Karpas-422 (cell line): Measurements from ENCODE around the gene RELL1. TPM values are rescaled to one million over a fixed set of nuclear protein-coding genes. Genes with fewer than 3 reads are reported as not detected.

Experiments used
- DNase-seq: peaks from one replicate; pipeline ENCODE4 v3.0.0-alpha.2; 2015
- H2AFZ ChIP-seq: fragments of 200-600 bp; sonication (generic); 2 replicates; pipeline ENCODE4 v1.6.1; 2014; ENCODE audit warnings: antibody characterized with exemption, low read length, mixed read lengths
- H3K27ac ChIP-seq: fragments of 200-600 bp; sonication (generic); 2 replicates; pipeline ENCODE4 v1.5.1; 2014; ENCODE audit warnings: mild to moderate bottlenecking, low read length, moderate library complexity
- H3K27me3 ChIP-seq: fragments of 200-600 bp; sonication (generic); 2 replicates; pipeline ENCODE4 v1.6.1; 2014; ENCODE audit warnings: low read length, mixed read lengths
- H3K36me3 ChIP-seq: fragments of 200-600 bp; sonication (generic); 2 replicates; pipeline ENCODE4 v1.6.1; 2014; ENCODE audit warnings: low read length, mixed read lengths; ENCODE audit not compliant: insufficient read depth
- H3K4me1 ChIP-seq: fragments of 200-600 bp; sonication (generic); 2 replicates; pipeline ENCODE4 v1.6.1; 2014; ENCODE audit warnings: mild to moderate bottlenecking, low read length, mixed read lengths
- H3K4me2 ChIP-seq: fragments of 200-600 bp; sonication (generic); 2 replicates; pipeline ENCODE4 v1.6.1; 2014; ENCODE audit warnings: low read length, low read depth, mild to moderate bottlenecking; ENCODE audit not compliant: poor library complexity, severe bottlenecking
- H3K4me3 ChIP-seq: fragments of 200-600 bp; sonication (generic); 2 replicates; pipeline ENCODE4 v1.5.1; 2014; ENCODE audit warnings: mild to moderate bottlenecking, antibody characterized with exemption, low read length, mixed read lengths
- H3K79me2 ChIP-seq: fragments of 200-600 bp; sonication (generic); 2 replicates; pipeline ENCODE4 v1.6.1; 2014; ENCODE audit warnings: mild to moderate bottlenecking, low read length, mixed read lengths
- H3K9ac ChIP-seq: fragments of 200-600 bp; sonication (generic); 2 replicates; pipeline ENCODE4 v1.6.0; 2014; ENCODE audit warnings: low read length
- H3K9me2 ChIP-seq: fragments of 200-600 bp; sonication (generic), shearing (Covaris generic); replicated peaks from 2 replicates; pipeline ENCODE4 v1.6.0; 2014; ENCODE audit warnings: mild to moderate bottlenecking, low read length, moderate library complexity; ENCODE audit not compliant: insufficient read depth
- H3K9me3 ChIP-seq: fragments of 300-700, 200-600 bp; sonication (generic); 2 replicates; pipeline ENCODE4 v1.6.1; 2014; ENCODE audit warnings: low read length, mixed read lengths
- H4K20me1 ChIP-seq: fragments of 200-600 bp; sonication (generic); 2 replicates; pipeline ENCODE4 v1.6.1; 2014; ENCODE audit warnings: mild to moderate bottlenecking, antibody characterized with exemption, low read length, low read depth; ENCODE audit not compliant: insufficient read depth
- total RNA-seq: library from RNA; depleted of rRNA; stranded (reverse); fragments of >200 nt; shearing (Covaris generic); gene quantifications from 2 replicates; pipeline ENCODE4 v1.2.3, GENCODE V29; 2014; ENCODE audit warnings: low replicate concordance

Gene RELL1
- total RNA-seq, 1 experiment from 2014 or later = 0.60 TPM

DNA sequence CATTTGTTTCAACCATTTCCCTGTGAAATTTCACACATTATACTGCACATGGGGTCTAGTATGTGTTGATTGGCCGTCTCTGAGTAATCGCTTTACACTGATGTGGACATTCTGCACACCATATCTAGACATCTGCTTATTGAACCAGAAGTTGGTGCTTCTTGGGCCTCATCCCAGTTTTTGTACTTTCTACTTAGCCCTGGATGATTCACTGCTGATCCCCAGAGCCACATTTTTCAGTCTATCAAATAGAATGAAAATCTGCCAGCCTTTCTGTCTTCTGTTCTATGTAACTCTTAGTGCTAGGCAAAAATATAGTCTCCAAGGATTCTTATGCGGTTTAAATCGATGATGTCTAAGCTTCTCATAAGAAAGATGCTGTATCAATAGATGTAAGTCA lies 40.5 kb upstream of the RELL1 start:
- Histone ChIP-seq H3K4me1 (no peaks in the 10 kb centered on the region), H3K79me2 (no peaks in the 10 kb centered on the region), H3K9me3 (no peaks in the 10 kb centered on the region), H3K9ac (no peak overlapping the region), H3K4me3 (no peak overlapping the region), H3K27ac (no peak overlapping the region), H4K20me1 (no peaks in the 10 kb centered on the region), H2AFZ (no peak overlapping the region), H3K9me2 (no peaks in the 10 kb centered on the region), H3K27me3 (no peaks in the 10 kb centered on the region), H3K36me3 (no peaks in the 10 kb centered on the region), H3K4me2 (no peak overlapping the region)
- no peak for DNase-seq

- Histone ChIP-seq H4K20me1 (no peaks in the 10 kb centered on the region), H2AFZ (no peak overlapping the region), H3K4me2 (no peak overlapping the region), H3K4me3 (no peak overlapping the region), H3K9ac (no peak overlapping the region), H3K36me3 (no peaks in the 10 kb centered on the region), H3K79me2 (no peaks in the 10 kb centered on the region), H3K27ac (no peak overlapping the region), H3K27me3 (no peaks in the 10 kb centered on the region), H3K4me1 (no peaks in the 10 kb centered on the region), H3K9me3 (no peaks in the 10 kb centered on the region), H3K9me2 (no peaks in the 10 kb centered on the region)
- DNase-seq = no peak
Observed at GRCh38 chr4:37725718-37726117, 39.5 kb upstream of the RELL1 start.

GRCh38 chr4:37723067-37723466 lies 36.9 kb upstream of the RELL1 start:
- no peak overlapping the region for H3K27ac ChIP-seq
- H3K4me1 ChIP-seq = no peaks in the 10 kb centered on the region
- no peaks in the 10 kb centered on the region for H3K9me2 ChIP-seq
- no peak for DNase-seq
- H4K20me1 ChIP-seq = no peaks in the 10 kb centered on the region
- H3K4me2 ChIP-seq = no peak overlapping the region
- no peaks in the 10 kb centered on the region for H3K9me3 ChIP-seq
- no peak overlapping the region for H3K4me3 ChIP-seq
- H2AFZ ChIP-seq = no peak overlapping the region
- H3K27me3 ChIP-seq = no peaks in the 10 kb centered on the region
- no peaks in the 10 kb centered on the region for H3K79me2 ChIP-seq
- H3K36me3 ChIP-seq = no peaks in the 10 kb centered on the region
- no peak overlapping the region for H3K9ac ChIP-seq

- no peak for DNase-seq
Observed at GRCh38 chr4:37721995-37722638, 35.9 kb upstream of the RELL1 start.

GRCh38 chr4:37719021-37719420 lies 32.8 kb upstream of the RELL1 start:
- H2AFZ ChIP-seq = no peak overlapping the region
- no peak overlapping the region for H3K9ac ChIP-seq
- no peak overlapping the region for H3K4me2 ChIP-seq

More at GRCh38 chr4:37721995-37722638, 35.9 kb upstream of the RELL1 start:
- Histone ChIP-seq H3K9ac (no peak overlapping the region), H3K36me3 (no peaks in the 10 kb centered on the region), H3K79me2 (no peaks in the 10 kb centered on the region), H4K20me1 (no peaks in the 10 kb centered on the region), H3K27ac (no peak overlapping the region), H3K4me1 (no peaks in the 10 kb centered on the region), H3K9me2 (no peaks in the 10 kb centered on the region), H3K9me3 (no peaks in the 10 kb centered on the region), H3K27me3 (no peaks in the 10 kb centered on the region), H3K4me2 (no peak overlapping the region), H2AFZ (no peak overlapping the region), H3K4me3 (no peak overlapping the region)

GRCh38 chr4:37717576-37717975 lies 31.4 kb upstream of the RELL1 start:
- Histone ChIP-seq H3K79me2 (no peaks in the 10 kb centered on the region), H2AFZ (no peak overlapping the region), H3K9me3 (no peaks in the 10 kb centered on the region), H3K27ac (no peak overlapping the region), H3K27me3 (no peaks in the 10 kb centered on the region), H3K9me2 (no peaks in the 10 kb centered on the region), H4K20me1 (no peaks in the 10 kb centered on the region), H3K36me3 (no peaks in the 10 kb centered on the region), H3K4me3 (no peak overlapping the region), H3K4me2 (no peak overlapping the region), H3K9ac (no peak overlapping the region), H3K4me1 (peaks cover 9% of the 10 kb centered on the region)
- DNase-seq = no peak

More at GRCh38 chr4:37719021-37719420, 32.8 kb upstream of the RELL1 start:
- Histone ChIP-seq H3K79me2 (no peaks in the 10 kb centered on the region), H3K27ac (no peak overlapping the region), H4K20me1 (no peaks in the 10 kb centered on the region), H3K9me2 (no peaks in the 10 kb centered on the region), H3K27me3 (no peaks in the 10 kb centered on the region), H3K4me1 (peaks cover 9% of the 10 kb centered on the region), H3K36me3 (no peaks in the 10 kb centered on the region), H3K9me3 (no peaks in the 10 kb centered on the region), H3K4me3 (no peak overlapping the region)
- no peak for DNase-seq

GRCh38 chr4:37715889-37716402 lies 29.8 kb upstream of the RELL1 start:
- Histone ChIP-seq H3K36me3 (no peaks in the 10 kb centered on the region), H4K20me1 (no peaks in the 10 kb centered on the region), H3K27me3 (no peaks in the 10 kb centered on the region), H3K9me3 (no peaks in the 10 kb centered on the region), H3K4me3 (no peak overlapping the region), H3K4me1 (peaks cover 9% of the 10 kb centered on the region), H3K9ac (no peak overlapping the region), H3K4me2 (no peak overlapping the region), H3K27ac (no peak overlapping the region), H3K9me2 (no peaks in the 10 kb centered on the region), H3K79me2 (no peaks in the 10 kb centered on the region), H2AFZ (no peak overlapping the region)
- no peak for DNase-seq

DNA sequence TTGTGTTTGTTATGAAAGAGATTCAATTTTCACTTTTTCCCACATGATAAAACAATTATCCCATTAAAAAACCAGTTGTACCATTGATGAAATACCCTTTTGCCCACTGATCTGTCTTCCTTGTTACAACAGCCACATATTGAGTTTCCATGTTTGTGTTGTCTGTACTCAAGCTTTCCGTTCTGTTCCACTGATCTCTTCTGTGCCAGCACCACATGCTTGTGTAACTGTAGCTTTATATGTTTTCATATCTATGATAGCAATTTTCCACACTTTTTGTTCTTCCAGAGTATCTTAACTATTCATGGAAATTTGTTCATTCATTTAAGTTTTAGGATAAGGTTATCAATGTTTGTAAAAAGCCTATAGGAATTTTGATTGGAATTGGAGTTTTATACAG lies 24.3 kb upstream of the RELL1 start:
- no peak overlapping the region for H3K27ac ChIP-seq
- H3K4me2 ChIP-seq = no peak overlapping the region
- H3K9me3 ChIP-seq = no peaks in the 10 kb centered on the region
- H3K36me3 ChIP-seq = no peaks in the 10 kb centered on the region
- H3K4me1 ChIP-seq = peaks cover 9% of the 10 kb centered on the region
- H3K4me3 ChIP-seq = no peak overlapping the region
- H3K79me2 ChIP-seq = no peaks in the 10 kb centered on the region
- H3K9me2 ChIP-seq = no peaks in the 10 kb centered on the region
- no peaks in the 10 kb centered on the region for H3K27me3 ChIP-seq
- no peak for DNase-seq
- no peaks in the 10 kb centered on the region for H4K20me1 ChIP-seq
- H3K9ac ChIP-seq = no peak overlapping the region
- no peak overlapping the region for H2AFZ ChIP-seq
